ENCODE data around the gene MRAP2. TPM values are rescaled to one million over a fixed set of nuclear protein-coding genes. Genes with fewer than 3 reads are reported as not detected.
A peak's percentile ranks its signal among the peaks of the same experiment; 100 is the strongest.

The MRAP2 gene, protein sequence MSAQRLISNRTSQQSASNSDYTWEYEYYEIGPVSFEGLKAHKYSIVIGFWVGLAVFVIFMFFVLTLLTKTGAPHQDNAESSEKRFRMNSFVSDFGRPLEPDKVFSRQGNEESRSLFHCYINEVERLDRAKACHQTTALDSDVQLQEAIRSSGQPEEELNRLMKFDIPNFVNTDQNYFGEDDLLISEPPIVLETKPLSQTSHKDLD
- total RNA-seq (2014; rRNA removed; shearing (Covaris generic)) (not detected in 2 replicates), total RNA-seq (2022) (not detected in 2 replicates), Bru-seq, nascent RNA (percentile 5 among the genes with signal in this experiment), BruChase-seq, experiment 1, labeled RNA remaining after a 6-hour chase (not detected), BruChase-seq, experiment 2, labeled RNA remaining after a 2-hour chase (percentile 3 among the genes with signal in this experiment)
- long read RNA-seq: 0 reads

DNA sequence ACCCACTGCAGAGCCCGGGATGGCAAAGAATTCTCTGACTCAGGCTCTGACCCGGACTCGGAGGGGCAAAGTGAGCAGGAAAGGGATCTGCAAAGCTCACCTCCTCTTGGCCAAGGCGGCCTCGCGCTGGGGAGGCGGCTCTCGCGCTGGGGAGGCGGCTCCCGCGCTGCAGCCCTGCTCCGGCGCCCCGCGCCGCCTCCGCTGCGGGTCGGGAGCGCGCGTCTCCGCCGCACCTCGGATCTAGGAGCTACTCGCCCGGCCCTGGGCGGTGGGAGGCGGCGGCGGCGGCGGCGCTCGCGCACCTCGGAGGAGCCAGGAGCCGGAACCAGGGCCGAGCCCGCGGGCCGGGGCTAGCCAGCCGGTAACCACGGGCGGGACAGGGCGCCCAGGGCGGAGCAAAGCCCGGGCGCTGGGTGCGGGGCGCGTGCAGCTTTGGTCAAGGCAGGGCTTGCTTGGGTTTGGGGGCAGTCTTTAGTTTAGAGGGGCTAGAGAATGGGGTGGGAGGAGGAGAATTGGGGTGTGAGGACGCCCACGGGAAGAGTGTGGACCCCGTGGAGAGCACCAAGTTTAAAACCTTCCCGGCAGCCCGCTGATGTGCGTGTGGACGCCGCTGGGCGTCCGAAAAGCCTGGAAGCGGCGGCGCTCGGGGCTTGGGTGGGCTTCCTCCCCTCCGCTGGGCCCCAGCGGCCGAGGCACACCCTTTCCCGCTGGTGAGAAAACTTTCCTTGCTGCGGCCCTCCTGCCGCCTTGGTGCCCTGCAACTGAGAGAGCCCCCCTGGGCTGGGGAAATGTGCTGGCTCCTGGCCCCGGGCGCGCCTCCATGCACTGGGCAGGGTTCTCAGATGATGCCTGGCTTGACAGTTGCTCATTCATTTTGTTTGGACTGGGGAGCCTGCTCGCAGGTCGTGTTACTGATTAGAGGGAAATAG is at the start of gene MRAP2:
Gene MRAP2, plus strand, starts transcription at position 250 of the 929 bp plus-strand sequence. CDS start 21,547 bp downstream, outside the sequence.
- Histone ChIP-seq H4K20me1 (ENCODE audit: insufficient read depth, low read length) (no peaks in the 10 kb centered on the region), H3K4me1 (ENCODE audit: insufficient read depth, low read length, poor library complexity, severe bottlenecking) (no peaks in the 10 kb centered on the region), H3K36me3 (ENCODE audit: insufficient read depth, low read length) (no peaks in the 10 kb centered on the region), H3K4me3 (ENCODE audit: low read depth, low read length, poor library complexity, severe bottlenecking) (no peak within 1 kb of the TSS), H3K9me3 (ENCODE audit: low read length) (no peaks in the 10 kb centered on the region), H3K27ac (ENCODE audit: low read depth, low read length, poor library complexity, severe bottlenecking) (no peak within 1 kb of the TSS), H3K9me2 (ENCODE audit: insufficient read depth, low read length) (no peaks in the 10 kb centered on the region), H2AFZ (ENCODE audit: low read length) (no peak within 1 kb of the TSS), H3K4me2 (ENCODE audit: low read length) (no peak within 1 kb of the TSS), H3K79me2 (ENCODE audit: insufficient read depth, low read depth, low read length) (no peaks in the 10 kb centered on the region)
- DNase-seq (ENCODE audit: low spot score): no peak
- ChIA-PET CTCF (ENCODE audit: unreplicated experiment) (interaction anchor here (0.6 kb wide), 1 partner anchor 11 kb away, joined by 3 read pairs; no protein-coding TSS in a partner anchor), POLR2A (no interaction called here)
- no TSS peak for BruUV-seq (replicated peaks)
- intact Hi-C loops (cut with micrococcal nuclease; ENCODE audit: unreplicated experiment): no loop called here
- no peak for TF ChIP-seq EZH2phosphoT487 (IDR thresholded peaks at IDR 0.05; ENCODE audit: borderline replicate concordance, low read depth, low read length)
- TF ChIP-seq CTCF (conservative IDR thresholded peaks at IDR 0.05; ENCODE audit: low read length): no peak

- no peak for DNase-seq (ENCODE audit: low spot score)
- Histone ChIP-seq H3K9me2 (ENCODE audit: insufficient read depth, low read length) (no peaks in the 10 kb centered on the region), H4K20me1 (ENCODE audit: insufficient read depth, low read length) (no peaks in the 10 kb centered on the region), H2AFZ (ENCODE audit: low read length) (no peak overlapping the region), H3K9me3 (ENCODE audit: low read length) (peaks cover 10% of the 10 kb centered on the region; the same call in 1 of the 2 replicates), H3K79me2 (ENCODE audit: insufficient read depth, low read depth, low read length) (no peaks in the 10 kb centered on the region), H3K4me3 (ENCODE audit: low read depth, low read length, poor library complexity, severe bottlenecking) (no peak overlapping the region), H3K4me2 (ENCODE audit: low read length) (no peak overlapping the region), H3K4me1 (ENCODE audit: insufficient read depth, low read length, poor library complexity, severe bottlenecking) (no peaks in the 10 kb centered on the region), H3K36me3 (ENCODE audit: insufficient read depth, low read length) (no peaks in the 10 kb centered on the region), H3K27ac (ENCODE audit: low read depth, low read length, poor library complexity, severe bottlenecking) (no peak overlapping the region)
- POLR2A ChIA-PET: no interaction called here
- CTCF ChIA-PET (ENCODE audit: unreplicated experiment): no interaction called here
- TF ChIP-seq EZH2phosphoT487 (IDR thresholded peaks at IDR 0.05; ENCODE audit: borderline replicate concordance, low read depth, low read length) (no peak), CTCF (conservative IDR thresholded peaks at IDR 0.05; ENCODE audit: low read length) (no peak)
- no TSS peak for BruUV-seq (replicated peaks)
- intact Hi-C loops (cut with micrococcal nuclease; ENCODE audit: unreplicated experiment): no loop called here
Measured at GRCh38 chr6:83984411-83984810, 49.2 kb upstream of the MRAP2 start.

Data from OCI-LY7 (cell line).